ENCODE data around the gene CNGA3.
"Not testable (repeated sequence)": the region's sequence is repeated elsewhere in the genome, so short reads cannot be mapped to it uniquely, and the experiment has no call there.

DNA sequence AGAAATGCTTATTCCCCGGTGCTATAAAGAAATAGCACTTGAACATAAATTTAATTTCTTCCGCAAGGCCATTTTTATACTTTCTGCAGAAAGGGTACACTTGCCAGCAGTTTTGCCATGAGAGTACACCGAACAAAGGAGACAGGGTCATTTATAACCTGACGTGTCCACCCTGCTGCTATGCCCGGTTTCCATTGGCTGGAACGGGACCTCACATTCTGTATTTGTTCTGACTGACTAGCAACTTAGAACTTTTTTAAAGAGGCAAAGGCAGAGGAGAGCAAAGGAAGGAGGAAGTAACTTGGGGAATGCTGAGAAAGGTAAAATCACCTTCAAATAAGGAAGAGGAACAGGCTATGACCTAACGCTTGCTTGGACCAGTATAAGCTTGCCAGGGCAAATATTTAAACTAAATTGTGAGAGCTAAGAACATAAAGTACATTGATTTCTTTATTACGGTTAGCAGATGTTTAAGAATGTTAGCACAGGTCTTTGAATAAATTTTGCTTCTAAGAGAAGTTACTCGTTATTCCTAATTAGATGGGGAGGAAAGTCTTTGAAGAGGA, 39.0 kb upstream of the CNGA3 start:
- TF ChIP-seq, protein P1, sequence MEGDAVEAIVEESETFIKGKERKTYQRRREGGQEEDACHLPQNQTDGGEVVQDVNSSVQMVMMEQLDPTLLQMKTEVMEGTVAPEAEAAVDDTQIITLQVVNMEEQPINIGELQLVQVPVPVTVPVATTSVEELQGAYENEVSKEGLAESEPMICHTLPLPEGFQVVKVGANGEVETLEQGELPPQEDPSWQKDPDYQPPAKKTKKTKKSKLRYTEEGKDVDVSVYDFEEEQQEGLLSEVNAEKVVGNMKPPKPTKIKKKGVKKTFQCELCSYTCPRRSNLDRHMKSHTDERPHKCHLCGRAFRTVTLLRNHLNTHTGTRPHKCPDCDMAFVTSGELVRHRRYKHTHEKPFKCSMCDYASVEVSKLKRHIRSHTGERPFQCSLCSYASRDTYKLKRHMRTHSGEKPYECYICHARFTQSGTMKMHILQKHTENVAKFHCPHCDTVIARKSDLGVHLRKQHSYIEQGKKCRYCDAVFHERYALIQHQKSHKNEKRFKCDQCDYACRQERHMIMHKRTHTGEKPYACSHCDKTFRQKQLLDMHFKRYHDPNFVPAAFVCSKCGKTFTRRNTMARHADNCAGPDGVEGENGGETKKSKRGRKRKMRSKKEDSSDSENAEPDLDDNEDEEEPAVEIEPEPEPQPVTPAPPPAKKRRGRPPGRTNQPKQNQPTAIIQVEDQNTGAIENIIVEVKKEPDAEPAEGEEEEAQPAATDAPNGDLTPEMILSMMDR (IDR thresholded peaks at IDR 0.05): not testable (repeated sequence)
- TF ChIP-seq POLR2A, EP300, POLR2AphosphoS5 (IDR thresholded peaks at IDR 0.05): not testable (repeated sequence)

Data from sigmoid colon (tissue), 4 donors.